22Rv1 (cell line): ENCODE results near the gene BIRC5.

ENCODE experiments used
- H3K27ac ChIP-seq: fragments of 450-650 bp; 2 replicates; pipeline ENCODE4 v1.5.1; 2017
- CTCF ChIP-seq: fragments of 450-650 bp; IDR thresholded peaks from 2 replicates; pipeline ENCODE4 v1.5.1; 2017; ENCODE audit warnings: mild to moderate bottlenecking
- ZFX ChIP-seq: fragments of 450-650 bp; IDR thresholded peaks from 2 replicates; pipeline ENCODE4 v1.6.1; 2017; ENCODE audit warnings: antibody characterized with exemption, borderline replicate concordance

The BIRC5 gene

GRCh38 chr17:78226759-78227454, 12.9 kb downstream of the BIRC5 start:
- H3K27ac ChIP-seq, result no peak overlapping the region
- TF ChIP-seq ZFX, result no peak
- TF ChIP-seq CTCF, result no peak

GRCh38 chr17:78227455-78227916, 13.4 kb downstream of the BIRC5 start:
- TF ChIP-seq ZFX, result no peak
- no peak for TF ChIP-seq CTCF
- H3K27ac ChIP-seq, result no peak overlapping the region

- no peak for TF ChIP-seq ZFX
- no peak for TF ChIP-seq CTCF
- H3K27ac ChIP-seq, result no peak overlapping the region
Observed at GRCh38 chr17:78228176-78228575, 14.1 kb downstream of the BIRC5 start.

GRCh38 chr17:78230252-78230962, 16.4 kb downstream of the BIRC5 start:
- TF ChIP-seq ZFX, result no peak
- TF ChIP-seq CTCF, result no peak
- no peak overlapping the region for H3K27ac ChIP-seq

GRCh38 chr17:78230996-78231935, 17.2 kb downstream of the BIRC5 start, which contains the start of gene TMEM235:
Gene TMEM235 (plus strand): TSS chr17:78231631. CDS start chr17:78232024, 393 bp downstream.
- no peak within 1 kb of the TSS for H3K27ac ChIP-seq
- TF ChIP-seq CTCF, result no peak
- no peak for TF ChIP-seq ZFX

GRCh38 chr17:78231991-78232858, 18.2 kb downstream of the BIRC5 start:
- TF ChIP-seq ZFX, result no peak
- TF ChIP-seq CTCF, result no peak
- no peak overlapping the region for H3K27ac ChIP-seq
